ENCODE data around the gene FLOT1.

The FLOT1 gene

DNA sequence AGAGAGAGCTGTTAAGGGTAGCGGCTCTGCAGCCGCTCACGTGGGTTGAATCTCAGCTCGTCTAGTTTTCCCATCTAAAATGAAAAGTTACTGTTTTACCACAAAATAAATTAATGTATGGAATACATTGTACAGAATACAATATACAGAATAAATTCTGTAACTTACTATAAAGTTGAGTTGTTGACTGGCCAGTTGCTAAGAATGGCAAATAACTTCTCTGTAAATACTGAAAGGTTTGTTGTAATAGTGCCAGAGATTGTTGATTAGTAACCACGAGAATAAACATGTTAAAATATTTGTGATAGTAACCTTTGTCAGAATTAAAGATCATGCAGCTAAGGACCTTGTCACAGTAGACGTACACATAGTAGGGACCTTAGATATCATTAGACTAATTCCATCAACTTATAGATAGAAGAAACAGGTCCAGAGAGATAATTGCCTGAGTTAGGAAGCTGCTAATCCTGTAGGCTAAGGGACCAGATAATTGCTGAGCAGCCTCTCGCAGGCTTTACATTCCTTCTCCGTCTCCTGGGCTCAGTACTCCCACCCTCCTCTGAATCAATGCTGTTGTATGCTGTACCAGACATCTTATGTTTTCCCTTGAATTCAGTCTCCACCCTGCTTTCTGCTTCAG lies 51.2 kb downstream of the FLOT1 start:
- peak; percentile 17 for DNase-seq

GRCh38 chr6:30690403-30691207 lies 51.9 kb downstream of the FLOT1 start, which contains the start of gene NRM:
TSS of gene NRM (minus strand) at chr6:30690984. CDS start at chr6:30690974, 10 bp downstream.
- DNase-seq, result peak; percentile 91

GRCh38 chr6:30689985-30690384 lies 52.5 kb downstream of the FLOT1 start:
- DNase-seq, result no peak

DNA sequence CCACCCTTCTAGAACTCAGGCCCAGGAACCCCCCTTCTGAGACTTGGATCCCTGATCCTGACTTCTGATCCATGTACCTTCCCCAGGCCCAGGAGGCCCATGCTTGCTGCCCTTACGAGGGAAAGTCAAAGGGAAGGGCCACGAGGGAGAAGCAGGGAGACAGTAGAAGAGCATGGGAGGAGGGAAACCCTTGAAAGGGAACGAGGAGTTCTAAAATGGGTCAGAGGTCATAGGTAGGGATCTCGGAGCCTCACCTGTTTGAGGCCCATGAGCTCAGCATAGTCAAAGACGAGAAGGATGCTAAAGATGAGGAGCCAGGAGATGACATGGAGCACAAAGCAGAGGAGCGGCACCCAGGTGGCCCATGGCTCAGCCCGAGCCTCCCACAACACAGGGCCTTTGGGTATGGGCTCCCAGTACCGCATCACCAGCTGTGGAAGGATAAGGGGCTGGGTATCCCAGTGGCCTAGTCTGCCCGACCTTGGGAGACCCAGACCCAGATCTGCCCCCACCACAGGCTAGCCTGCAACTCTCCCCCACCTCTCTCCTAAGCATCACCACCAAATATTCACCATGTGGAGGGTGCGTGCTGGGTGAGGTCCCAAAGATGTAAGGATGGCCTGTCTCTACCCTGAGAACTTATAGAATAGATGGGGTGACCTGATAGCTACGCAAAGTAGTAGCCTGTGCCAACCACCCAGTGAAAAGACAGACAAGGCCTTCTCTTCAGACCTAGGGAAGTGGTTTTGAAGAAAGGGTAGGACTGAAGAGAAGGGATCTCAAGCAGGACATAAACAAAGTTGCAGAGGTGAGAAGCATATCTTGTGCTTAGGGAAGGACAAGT lies 53.2 kb downstream of the FLOT1 start:
- no peak for DNase-seq

DNA sequence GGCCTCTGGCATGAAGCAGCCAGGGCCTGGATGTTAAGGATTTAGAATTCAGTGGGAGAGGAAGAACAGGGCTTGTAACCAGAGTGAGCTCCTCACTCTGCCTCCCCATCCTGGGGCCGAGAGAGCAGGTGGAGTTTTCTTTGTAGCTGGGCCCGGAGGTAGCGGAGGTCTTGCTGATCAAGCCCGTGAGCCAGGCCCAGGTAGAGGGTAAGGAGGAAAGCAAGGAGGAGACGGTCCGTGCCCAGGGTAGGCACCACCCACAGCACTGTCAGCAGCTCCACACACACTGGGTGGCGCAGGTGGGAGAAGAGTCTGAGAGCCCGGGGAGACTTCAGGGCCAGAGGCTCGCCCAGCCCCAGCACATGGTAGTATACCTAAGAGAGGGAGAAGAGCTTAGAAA lies 53.9 kb downstream of the FLOT1 start:
- peak; percentile 69 for DNase-seq

- DNase-seq, result no peak
Observed at GRCh38 chr6:30687659-30688431, 54.6 kb downstream of the FLOT1 start.

- DNase-seq, result peak; percentile 93
Observed at GRCh38 chr6:30686908-30687658, 55.4 kb downstream of the FLOT1 start.

DNA sequence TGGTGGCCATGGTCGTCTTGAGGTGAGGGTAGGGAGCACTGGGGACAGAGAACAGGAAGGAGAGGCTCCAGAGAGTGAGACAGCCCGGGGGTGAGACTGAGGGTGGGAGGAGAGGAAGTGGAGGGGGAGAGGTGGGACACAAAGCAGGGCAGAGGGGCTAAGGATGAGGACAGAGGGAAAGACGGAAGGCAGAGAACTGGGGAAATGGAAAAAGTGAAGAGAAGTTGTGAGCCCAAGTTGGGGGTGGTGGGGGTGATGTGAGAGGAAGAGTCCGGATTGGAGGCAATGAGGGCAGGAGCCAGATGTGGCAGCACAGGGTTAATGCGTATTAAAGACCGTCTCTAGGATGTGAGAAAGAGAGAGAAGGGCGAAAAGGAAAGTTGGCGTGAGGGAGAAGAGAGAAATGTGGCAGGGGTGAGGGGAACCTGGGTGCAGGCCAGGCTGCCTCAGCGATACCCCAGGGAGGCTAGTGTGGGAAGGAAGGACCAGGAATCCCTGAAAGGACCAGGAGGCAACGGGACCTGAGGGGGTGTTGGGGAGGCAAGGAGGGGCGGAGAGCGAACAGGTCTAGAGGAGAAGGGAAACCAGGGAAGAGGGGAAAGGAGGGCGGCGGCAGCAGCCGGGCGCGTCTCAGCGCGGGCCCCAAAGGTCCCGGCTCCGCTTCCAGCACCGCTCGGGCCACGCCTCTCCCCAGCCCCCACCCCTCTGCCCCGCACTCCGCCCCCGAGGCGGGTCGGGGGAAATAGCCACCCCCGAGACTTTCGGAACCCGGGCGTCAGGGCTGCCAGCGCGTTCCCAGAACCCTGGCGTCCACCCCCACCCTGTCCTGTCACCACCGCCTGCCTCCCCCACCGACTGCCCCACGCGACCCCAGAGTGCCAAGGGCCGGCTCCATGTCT lies 56.2 kb downstream of the FLOT1 start, which contains the start of gene PPP1R18:
TSS of gene PPP1R18 (minus strand) at position 637 of the 899 bp plus-strand sequence. CDS start at position 10, 627 bp downstream.
- peak; percentile 96 for DNase-seq

- DNase-seq, result peak; percentile 76
Observed at GRCh38 chr6:30685157-30686008, 57.1 kb downstream of the FLOT1 start.

DNA sequence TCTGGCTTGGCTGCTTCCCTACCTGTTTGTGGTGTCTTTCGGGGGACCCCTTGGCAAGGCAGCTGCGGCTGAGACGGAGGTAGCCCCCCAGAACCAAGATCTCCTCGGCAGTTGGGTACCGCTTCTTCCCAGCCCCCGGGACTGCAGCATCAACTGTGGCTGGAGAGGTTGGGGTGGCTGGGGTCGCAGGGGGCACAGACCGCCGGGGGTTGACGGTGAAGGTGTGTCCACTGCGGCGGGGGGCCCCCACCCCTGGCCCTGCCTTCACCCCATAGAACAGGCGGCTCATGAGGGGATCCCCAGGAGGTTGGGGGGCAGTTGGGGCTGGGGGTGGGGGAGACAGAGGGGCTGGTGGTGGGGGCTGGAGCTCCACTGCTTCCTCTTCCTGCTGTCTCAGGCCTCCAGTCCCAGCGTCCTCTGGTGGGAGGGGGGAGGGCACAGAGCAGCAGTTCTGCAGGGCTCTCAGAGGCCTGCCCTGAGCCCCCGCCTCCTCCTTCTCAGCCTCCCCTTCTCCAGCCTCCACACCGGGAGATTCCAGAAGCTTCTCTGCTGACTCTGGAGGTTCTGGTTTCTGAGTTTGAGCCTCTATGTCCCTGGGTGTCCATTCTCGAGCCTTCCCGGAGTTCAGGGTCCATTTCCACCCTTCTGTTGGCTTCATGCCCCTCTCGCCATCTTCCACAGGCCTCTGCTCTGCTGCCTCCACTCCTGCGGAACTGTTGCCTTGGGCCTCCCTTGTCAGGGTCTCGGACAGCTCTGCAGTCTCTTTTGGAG lies 57.9 kb downstream of the FLOT1 start:
- peak; percentile 85 for DNase-seq

- DNase-seq, result no peak
Observed at GRCh38 chr6:30683980-30684338, 58.5 kb downstream of the FLOT1 start.

DNA sequence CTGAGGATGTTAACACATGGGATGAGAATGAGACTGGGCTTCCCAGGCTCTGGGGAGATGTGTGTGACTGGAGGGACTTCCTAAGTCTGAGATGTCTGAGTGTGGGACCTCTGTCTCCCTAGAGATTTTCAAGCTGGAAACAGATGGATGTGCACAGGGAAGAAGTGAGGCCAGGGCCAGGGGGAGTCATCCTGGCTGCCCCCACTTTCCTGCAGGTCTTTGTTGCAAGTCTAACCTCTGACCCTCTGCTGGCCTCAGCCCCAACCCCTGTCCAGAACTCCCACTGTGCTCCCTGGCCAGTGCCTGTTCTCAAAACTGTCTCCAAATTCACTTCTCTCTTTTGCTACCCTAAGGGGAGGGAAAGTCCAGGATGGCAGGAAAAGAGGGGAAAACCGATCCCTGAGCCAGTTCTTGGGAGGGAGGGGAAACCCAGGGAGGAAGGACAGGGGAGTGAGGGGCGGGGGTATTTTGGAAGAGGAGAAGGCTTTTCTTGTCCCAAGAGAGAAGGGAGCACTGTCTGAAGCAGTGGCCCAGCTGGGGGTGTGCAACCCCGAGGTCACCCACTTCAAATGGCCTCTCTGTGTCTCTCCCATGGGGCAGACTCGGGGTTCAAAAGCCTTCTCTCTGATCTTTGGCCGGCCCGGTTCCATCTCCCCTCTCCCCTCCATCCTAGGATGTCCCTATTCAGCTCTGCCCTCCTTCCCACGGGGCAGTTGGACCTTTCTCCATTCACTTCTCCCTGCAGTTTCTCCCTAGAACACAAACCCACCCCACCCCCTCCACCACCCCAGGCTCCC lies 59.1 kb downstream of the FLOT1 start:
- peak; percentile 67 for DNase-seq

DNA sequence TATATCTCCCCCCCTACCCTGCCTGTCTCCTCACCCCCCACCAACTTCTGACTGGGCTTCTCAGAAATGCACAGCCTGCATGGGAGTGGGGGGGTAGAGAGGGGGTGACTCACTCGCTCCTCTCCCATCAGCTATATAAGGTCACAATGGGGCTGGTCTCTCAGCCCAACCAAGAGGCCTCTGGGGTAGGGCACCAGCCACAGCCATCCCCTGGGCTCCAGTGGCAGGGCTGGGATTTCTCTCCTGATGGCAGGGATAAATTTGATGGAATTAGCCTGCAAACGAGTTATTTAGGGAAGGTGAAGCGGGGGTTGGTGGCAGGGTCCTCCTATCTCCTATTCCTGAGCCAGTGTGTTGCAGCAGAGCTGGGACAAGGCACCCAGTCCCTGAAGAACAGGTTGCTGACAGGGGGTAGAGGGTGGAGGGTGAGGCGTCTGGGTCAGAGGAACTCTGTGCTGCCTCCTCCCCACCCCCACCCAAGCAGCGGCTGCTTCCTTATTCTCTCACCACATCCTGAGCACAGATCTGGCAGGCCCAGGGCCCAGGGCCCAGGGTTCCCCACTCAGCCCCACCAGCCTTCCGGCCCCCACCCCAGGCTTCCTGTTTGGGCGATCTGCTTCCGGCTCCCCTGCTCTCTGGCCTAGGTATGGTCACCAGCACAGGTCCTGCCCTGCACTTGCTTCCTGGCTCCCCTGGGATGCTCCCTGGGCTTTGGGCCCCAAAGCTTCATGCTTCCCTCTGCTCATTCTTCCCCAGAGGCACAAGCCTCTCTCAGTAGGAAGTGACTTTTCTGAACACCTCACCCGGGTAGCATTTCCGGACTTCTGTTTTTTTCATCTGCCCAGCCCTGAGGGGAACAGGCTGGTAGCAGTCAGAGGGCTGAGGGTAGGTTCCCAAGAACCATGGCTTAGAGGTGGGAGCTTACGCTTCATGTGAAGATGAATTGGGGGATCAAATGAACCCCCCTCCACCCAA lies 60.1 kb downstream of the FLOT1 start:
- DNase-seq, result peak; percentile 95

DNA sequence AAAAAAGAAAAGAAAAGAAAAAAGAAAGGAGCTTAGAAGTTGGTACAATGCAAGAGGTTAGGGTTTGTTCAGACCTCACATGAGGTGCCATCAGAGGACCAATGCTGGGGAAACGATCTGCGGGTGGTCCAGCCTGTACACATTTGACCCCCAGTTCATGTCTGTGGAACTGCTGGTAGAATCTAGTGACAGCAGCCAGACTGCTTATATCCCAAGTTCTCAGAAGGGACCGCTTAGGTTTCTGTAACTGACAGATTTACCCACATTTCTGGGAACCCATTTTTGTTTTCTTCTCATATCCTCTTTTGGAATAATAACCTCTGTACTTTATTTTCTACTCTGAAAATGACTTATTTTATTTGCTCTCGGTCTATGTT lies 60.7 kb downstream of the FLOT1 start:
- DNase-seq, result peak; percentile 66

GRCh38 chr6:30679765-30680535 lies 62.5 kb downstream of the FLOT1 start:
- DNase-seq, result no peak

All from activated effector memory CD4-positive, alpha-beta T cell treated with anti-CD3 and anti-CD28 coated beads, Interleukin-2, amount 50 U/mL, for 16 hours (primary cell).